HG03060 (cell line): Measurements from ENCODE around the gene SGMS2.
"Not testable (repeated sequence)": the region's sequence is repeated elsewhere in the genome, so short reads cannot be mapped to it uniquely, and the experiment has no call there.

Source experiments
- ATAC-seq: cut with Tn5 transposase; IDR thresholded peaks from one replicate; pipeline ENCODE4 v1.9.1; 2021; ENCODE audit warnings: low read depth, moderate number of reproducible peaks; ENCODE audit not compliant: unreplicated experiment

SGMS2 gene

DNA sequence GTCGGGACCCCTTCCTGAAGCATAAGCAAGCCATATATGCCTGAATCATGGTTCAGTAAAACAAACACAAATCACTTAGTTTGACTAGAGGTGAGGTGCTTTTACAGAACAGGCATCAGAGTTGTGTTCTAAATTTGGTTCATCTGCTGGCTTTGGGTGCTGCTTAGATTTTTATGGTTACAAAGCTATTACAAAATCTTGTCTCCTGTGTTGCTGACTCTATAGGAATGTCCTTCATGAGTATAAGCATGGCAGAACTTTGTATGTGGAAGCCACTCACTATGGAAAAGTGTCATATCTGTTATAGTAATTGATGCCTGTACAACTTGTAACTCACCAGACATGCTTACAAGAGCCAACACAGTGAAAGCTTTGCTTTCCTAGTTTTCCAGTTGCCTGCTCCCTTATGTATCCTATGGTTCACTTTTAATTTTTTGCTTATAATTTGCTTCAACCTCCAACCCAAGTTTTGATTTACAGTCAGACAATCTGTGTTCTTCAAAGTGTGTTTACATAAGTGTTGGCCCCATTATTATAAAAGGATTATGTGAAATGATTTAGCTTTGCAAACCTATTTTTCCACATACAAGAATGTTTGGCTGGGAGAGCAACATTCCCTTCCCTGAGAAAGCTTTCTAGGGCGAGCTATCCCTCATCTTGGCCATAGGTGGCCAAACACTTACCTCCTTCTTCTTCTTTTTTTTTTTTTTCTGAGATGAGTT is 76.6 kb downstream of the SGMS2 start:
- ATAC-seq, result no peak

DNA sequence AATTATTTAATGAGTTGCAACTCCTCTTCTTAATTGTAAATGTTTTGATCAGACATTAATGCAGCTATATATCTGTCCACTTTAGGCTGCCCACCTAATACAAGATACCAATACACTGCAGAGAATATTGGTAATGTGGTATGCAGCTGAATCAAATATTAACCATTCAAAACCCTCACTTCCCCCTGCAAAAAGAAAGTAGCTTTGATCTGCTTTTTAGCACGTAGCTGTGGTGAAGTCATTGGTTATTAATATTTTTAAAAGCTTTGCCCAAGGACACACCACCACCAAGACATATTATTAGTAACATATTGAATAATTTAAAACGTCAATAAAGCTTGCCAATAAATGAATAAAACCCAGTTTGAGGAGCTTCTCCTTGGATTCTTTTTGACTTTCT is 78.0 kb downstream of the SGMS2 start:
- peak; percentile 89 for ATAC-seq

DNA sequence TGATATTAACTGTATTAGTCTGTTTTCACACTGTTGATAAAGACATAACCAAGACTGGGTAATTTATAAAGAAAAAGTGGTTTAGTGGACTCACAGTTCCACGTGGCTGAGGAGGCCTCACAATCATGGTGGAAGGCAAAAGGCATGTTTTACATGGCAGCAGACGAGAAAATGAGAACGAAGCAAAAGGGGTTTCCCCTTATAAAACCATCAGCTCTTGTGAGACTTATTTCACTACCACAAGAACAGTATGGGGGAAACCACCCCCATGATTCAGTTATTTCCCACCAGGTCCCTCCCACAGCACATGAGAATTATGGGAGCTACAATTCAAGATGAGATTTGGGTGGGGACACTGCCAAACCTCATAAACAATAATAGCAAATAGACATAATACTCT is 80.3 kb downstream of the SGMS2 start:
- not testable (repeated sequence) for ATAC-seq

DNA sequence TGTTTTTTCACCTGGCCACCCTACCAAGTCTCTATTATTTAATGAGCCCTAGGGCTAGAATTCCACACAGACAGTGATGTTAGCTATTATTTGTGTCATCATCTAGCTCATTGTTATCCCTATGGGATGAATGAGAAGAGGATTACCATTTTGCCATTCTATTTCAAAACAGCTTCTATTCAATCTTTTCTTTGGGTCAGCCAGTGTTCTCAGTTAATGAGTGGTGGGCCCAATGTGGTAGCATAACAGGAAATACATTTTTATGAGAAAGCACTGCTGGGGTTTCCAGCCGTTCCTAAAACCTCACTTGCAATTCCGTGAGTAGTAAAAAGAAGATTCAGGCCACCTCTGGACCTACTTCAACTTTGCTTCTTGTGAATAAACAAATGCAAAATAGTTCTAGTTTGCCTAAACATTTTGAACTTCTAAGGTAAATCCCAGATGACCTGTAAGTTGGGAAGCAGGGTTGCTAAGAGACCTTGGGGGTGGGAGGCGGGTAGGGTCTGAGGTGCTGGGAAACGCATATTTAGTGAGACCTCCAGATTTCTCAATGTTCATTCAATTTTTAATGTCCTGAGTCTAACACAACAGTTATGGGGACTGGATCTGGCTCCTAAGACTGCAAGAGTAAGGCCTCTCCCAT is 81.8 kb downstream of the SGMS2 start:
- ATAC-seq, result no peak

DNA sequence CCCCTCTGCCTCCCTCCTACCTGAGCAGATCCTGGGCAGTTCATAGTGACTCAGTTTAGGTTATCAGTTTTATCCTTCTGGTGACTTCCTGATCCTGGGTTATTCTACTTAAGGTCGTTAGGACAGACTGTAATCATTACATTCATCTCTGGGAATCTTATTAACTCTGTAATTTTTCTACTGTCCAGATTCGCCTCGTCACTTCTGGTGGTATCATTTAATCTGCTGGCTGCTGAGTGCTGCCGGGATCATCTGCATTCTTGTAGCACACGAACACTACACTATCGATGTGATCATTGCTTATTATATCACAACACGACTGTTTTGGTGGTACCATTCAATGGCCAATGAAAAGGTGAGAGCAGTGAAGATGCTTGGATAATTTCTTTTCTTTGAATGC is 83.6 kb downstream of the SGMS2 start:
- no peak for ATAC-seq

DNA sequence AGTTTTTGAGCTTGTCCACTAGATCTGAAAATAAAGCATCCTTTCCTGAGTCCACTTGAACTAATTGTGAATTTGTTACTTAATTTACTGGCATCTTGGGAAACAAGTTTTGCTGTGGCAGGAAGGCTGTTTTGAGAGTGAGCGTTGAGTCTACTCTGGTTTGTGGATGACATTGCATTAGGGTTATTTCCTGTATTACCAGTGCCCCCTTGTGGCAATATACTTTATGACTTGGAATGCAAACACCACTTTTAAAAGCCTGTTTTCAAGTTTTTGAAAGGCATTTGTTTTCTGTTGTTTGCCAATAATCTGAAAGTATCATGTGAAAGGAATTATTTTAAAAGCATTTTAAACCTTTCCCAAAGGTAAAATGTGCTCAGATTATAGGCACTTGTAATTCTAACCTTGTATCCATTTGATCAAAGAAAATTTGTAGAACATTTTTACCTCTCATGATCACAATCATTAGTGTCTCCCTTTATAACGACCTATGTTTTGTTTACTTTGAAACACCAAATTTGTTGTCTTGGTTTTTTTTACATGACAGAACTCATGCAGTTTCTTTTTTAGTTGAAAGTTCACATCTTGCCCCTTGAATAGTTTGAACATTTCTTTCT is 88.7 kb downstream of the SGMS2 start:
- ATAC-seq, result peak; percentile 70

DNA sequence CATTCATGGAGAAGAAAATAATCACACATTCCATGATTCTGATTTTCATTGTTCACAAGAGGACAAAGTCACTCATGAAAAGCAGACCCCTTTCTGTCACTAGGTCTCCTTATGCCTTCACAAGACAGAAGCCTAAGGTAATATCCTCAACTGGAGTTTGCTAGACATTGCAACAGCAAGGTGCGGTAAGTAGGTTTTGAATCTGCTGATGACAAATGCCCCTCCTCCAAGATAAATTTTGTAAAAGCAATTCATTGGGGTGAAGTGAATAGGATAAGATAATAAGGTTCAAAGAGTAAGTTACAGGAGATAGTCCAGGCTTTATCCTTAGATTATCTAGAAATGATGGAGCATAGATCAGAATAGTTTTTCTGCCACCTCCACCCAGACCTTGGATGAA is 90.5 kb downstream of the SGMS2 start:
- ATAC-seq, result no peak

DNA sequence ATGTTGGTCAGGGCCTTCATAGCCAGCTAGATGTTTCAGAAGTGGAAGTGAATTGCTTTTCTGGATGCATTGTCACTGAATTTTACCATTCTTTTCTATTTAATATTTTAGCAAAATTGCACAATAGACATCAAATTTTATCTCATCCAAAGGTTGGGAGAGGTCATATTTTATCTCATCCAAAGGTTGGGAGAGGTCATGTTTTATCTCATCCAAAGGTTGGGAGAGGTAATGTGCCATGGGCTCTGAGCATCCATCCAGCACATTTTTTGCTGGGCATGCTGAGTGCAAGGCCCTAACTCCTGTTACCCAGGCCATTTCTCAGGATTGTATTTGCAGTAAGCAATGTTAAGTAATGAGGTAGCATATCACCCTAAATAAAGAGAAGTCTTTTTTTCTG is 91.9 kb downstream of the SGMS2 start:
- no peak for ATAC-seq

DNA sequence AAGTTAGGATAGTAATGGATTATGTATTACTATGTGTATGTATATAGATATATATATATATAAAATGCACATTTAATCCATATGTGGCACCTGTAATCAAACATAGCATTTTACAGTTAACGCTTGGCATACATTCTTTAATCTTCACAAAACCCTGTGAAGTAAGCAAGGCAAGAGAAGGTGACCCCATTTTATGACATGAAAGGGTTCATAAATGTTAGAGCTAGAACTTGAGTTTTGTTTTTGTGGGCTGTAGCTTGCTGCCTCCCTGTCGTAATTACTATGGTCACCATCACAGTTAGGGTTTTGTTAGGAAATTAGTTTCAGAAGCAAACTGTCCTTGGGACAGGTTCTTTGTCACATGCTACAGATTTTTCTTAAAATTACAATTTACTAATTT is 92.8 kb downstream of the SGMS2 start:
- no peak for ATAC-seq

DNA sequence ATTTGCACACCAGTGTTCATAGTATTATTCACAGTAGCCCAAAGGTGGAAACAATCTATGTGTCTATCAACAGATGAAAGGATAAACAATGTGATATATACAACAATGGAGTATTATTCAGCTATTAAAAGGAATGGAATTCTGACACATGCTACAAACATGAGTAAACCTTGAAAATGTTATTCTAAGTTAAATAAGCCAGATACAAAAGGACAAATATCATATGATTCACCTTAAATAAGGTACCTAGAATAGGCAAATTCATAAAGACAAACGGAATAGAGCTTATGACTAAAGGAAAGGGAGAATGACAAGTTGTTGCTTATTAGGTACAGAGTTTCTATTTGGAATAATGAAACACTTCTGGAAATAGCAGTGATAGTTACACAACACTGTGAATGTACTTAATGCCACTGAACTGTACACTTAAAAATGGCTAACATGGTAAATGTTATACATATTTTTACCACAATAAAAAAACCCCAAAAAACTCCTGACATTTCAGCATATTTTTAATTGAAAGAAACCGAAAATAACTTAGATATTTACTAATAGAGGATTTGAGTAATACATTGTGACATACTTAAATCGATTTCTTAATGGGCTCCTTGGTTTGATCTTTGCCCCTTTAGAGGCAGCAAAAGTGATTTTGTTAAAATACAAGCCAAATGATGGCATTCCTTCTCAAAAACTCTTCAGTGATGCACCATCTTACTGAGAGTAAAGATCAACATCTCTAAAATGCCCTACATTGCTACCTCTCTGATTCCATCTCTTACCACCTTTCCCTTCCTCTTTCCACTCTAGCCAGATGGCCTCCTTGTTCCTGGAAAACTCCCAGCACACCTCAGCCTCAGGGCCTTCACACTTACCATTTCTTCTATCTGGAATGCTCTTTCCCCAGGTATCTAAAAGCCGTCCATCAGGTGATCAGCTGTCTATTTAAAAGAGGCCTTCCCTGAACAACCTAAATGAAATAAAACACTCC is 98.0 kb downstream of the SGMS2 start:
- no peak for ATAC-seq

DNA sequence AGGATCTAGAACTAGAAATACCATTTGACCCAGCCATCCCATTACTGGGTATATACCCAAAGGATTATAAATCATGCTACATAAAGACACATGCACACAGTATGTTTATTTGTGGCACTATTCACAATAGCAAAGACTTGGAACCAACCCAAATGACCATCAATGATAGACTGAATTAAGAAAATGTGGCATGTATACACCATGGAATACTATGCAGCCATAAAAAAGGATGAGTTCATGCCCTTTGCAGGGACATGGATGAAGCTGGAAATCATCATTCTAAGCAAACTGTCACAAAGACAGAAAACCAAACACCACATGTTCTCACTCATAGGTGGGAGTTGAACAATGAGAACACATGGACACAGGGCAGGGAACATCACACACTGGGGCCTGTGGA is 101.0 kb downstream of the SGMS2 start:
- ATAC-seq, result not testable (repeated sequence)

DNA sequence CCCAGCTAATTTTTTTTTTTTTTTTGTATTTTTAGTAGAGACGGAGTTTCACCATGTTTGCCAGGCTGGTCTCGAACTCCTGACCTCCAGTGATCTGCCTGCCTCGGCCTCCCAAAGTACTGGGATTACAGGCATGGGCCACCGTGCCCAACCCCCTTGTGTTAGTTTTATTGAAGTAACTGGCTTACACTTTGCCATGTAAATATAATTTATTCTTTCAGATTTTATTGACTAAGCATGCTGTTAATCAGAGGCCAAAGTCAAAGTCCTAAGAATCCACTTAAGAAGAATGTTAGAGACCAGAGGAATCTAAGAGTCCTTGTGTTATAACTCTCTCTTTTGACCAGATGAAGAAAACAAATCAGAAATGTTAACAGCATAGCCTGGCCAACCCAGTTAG is 102.1 kb downstream of the SGMS2 start:
- not testable (repeated sequence) for ATAC-seq

DNA sequence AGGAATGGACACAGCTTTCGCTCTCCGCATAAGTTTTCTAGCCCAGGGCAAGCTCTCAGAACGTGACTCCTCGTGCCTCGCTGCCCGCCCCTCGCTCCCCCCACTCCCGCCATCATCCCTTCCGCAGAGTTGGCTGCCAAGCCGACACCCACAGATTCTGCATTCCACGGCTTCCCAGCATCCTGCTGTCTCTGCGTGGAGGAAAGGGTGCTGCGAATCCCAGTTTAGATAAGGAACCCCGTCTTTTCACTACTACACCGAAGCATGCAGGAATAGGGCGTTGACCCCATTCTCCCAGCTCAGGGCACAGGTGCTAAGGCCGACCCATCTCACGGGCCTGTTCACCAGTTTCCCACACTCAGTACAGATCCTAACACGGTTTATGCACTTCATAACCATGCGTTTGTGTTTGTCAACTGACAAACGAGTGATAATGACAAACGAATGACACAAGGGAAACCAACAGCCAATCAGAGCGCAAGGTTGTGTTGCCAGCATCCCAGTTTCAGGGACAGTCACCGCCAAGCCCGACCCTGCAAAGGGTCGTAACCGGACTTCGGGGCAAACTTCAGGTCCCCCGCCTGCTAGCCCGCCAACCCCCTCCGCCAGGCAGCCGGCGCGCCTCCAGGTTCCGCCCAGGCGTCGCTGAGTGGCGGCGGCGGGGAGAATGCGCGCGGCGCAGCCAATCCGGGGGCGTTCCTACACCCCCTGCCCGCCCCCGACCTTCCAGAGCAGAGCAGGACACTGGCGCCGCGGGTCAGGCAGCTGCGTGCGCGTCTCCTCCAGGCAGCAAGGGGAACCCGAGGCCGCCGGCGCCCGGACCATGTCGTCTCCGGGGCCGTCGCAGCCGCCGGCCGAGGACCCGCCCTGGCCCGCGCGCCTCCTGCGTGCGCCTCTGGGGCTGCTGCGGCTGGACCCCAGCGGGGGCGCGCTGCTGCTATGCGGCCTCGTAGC is 106.4 kb downstream of the SGMS2 start, which contains the start of gene CYP2U1:
TSS of gene CYP2U1 (plus strand) at position 729 of the 954 bp plus-strand sequence. CDS start at position 824, 95 bp downstream.
- ATAC-seq, result peak; percentile 72

DNA sequence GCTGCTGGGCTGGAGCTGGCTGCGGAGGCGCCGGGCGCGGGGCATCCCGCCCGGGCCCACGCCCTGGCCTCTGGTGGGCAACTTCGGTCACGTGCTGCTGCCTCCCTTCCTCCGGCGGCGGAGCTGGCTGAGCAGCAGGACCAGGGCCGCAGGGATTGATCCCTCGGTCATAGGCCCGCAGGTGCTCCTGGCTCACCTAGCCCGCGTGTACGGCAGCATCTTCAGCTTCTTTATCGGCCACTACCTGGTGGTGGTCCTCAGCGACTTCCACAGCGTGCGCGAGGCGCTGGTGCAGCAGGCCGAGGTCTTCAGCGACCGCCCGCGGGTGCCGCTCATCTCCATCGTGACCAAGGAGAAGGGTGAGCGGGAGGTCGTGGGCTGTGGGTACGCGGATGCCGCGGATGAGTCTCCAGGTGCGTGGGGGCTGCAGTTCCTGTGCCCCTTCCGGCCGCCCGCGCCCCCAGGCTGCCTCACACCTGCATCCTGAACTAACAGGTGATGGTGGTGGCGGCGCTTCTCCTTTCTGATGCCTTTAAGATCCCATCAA is 107.1 kb downstream of the SGMS2 start:
- ATAC-seq, result peak; percentile 19

DNA sequence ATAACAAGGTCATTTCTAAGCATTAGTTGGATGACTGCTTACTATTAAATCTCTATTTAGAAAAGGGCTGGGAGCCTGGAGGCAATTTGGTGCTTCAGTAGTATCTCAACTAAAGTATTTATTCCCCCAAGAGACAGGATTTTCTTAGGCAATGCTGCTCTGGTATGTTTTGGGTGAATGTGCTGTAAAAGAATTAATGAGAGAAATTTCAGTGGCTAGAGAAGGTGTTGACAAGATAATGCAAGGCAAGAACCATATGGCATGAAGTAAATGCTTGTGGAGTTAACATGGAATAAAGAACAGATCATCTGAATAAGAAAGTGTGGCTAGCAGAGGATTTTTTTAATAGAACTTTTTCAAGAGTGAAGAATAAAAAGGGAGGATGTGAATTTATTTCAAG is 110.5 kb downstream of the SGMS2 start:
- ATAC-seq, result no peak

DNA sequence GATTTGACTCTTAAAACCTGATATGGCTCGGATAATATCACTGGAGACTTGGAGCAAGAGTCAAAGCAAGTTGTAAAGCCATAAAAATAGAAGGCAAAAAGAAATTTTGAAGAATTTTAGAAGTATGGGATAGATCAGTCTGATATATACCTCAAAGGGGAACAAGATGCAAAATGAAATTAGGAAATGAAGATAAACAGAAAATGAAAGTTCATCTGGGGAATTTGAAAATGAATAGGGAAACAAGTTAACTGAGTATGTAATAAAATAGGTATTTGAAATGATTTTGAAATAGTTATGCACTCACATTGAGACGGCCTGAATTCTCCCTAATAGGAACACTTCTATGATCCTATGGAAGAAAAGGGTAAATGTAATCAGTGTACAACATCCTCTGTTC is 112.3 kb downstream of the SGMS2 start:
- ATAC-seq, result no peak

DNA sequence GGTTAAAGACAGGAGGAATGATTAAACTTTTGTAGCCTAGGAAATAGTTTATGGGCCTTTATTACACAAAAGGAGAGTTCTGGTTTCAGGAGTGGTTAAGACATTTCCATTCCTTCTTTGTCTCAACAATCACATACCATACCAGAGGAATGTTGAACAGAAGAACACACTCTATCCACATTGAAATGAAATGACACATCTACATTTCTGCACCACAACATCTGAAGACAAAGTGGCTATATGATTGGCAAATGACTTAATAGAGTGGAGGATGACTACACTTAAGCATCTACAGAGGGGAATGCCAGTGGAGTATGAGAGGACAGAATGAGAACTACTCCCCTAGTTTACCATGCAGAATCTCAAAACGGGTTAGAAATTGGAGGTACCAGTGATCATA is 114.6 kb downstream of the SGMS2 start:
- no peak for ATAC-seq

DNA sequence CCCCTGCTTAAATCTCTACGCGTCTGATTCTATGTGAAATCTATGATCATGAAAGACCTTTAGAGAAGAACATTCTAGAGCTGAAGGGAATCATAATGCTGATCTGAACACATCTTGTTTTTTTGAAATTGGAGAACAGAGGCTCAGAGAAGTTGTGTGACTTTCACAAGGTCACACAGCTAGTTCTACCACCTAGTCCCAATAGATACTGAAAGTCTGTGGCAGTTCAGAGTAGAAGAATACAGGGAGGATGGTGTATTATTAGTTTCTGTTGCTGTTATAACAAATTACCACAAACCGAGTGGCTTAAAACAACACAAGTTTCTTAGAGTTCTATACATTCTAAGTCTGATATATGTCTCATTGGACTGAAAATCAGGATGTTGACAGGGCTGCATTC is 121.1 kb downstream of the SGMS2 start:
- no peak for ATAC-seq
